ENCODE measurements around the gene SF3B5.
A peak's percentile ranks its signal among the peaks of the same experiment; 100 is the strongest.
"Not testable (repeated sequence)": the region's sequence is repeated elsewhere in the genome, so short reads cannot be mapped to it uniquely, and the experiment has no call there.

SF3B5 gene

DNA sequence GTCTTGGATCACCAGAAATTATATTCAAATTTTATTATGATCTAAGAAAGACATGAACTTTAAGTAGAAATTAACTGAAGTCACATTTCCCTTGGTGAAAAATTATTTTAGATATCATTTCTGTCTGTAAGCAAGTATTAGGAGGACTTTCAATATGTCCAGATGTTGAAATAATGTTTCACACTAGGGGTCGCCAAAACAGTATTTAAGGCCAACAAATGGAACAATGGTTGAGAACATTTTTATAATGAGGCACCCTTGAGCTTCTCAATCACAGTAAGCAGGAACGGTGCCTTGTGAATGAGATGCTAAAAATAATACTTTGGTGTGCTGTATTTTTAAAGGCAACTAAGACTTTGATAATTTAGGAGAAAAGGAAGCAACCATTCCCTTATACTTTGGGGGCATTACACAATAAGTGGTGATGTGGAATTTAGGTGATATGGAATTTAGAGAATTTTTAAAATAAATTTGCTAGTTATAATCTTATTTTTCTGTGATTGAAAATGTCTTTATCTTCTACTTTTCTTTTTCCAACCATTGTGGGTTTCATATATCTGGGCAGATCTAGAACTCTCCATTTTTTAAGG is 9.6 kb upstream of the SF3B5 start:
- peak; percentile 78 for DNase-seq (ENCODE audit: low read depth)

GRCh38 chr6:144104488-144104887 is 9.1 kb upstream of the SF3B5 start:
- no peak for DNase-seq (ENCODE audit: low read depth)

GRCh38 chr6:144103026-144103563 is 7.7 kb upstream of the SF3B5 start:
- no peak for DNase-seq (ENCODE audit: low read depth)

DNA sequence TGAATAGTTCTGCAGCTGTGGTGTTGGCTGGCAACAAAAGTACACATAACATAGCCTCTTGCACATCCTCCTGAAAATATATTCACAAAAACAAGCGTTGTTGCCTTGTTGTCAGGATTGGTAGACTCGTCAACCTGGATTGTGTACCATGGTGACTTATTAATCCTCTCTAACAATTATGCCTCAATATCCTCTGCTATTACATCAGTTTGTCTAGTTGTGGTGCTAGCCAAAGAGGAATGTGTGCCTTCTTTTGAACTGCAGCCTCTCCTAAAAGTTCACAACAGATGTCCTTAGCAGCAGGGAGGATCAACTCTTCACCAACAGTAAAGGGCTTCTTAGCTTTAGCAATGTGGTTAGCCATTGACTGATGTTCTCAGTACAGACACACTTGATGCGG is 3.6 kb upstream of the SF3B5 start:
- DNase-seq (ENCODE audit: low read depth) = no peak

- no peak for DNase-seq (ENCODE audit: low read depth)
These were observed 641 bp downstream of the SF3B5 start for GRCh38 chr6:144094731-144095133.

DNA sequence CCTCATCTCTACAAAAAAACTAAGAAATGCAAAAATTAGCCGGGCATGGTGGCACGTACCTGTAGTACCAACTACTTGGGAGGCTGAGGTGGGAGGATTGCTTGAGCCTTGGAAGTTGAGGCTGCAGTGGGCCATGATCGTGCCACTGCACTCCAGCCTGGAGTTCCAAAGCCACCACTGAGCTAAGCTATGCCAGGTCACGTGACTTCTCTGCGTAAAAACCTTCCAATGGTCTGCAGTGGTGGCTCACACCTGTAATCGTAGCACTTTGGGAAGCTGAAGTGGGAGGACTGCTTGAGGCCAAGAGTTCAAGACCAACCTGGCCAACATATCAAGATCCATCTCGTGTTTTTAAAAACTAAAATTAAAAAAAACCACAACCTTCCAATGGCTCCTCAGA is 1.7 kb downstream of the SF3B5 start:
- DNase-seq (ENCODE audit: low read depth) = no peak

GRCh38 chr6:144093236-144093635 is 2.1 kb downstream of the SF3B5 start:
- no peak for DNase-seq (ENCODE audit: low read depth)

GRCh38 chr6:144090384-144090783 is 5.0 kb downstream of the SF3B5 start:
- no peak for DNase-seq (ENCODE audit: low read depth)

- no peak for DNase-seq (ENCODE audit: low read depth)
These were observed 7.5 kb downstream of the SF3B5 start for GRCh38 chr6:144087789-144088426.

DNA sequence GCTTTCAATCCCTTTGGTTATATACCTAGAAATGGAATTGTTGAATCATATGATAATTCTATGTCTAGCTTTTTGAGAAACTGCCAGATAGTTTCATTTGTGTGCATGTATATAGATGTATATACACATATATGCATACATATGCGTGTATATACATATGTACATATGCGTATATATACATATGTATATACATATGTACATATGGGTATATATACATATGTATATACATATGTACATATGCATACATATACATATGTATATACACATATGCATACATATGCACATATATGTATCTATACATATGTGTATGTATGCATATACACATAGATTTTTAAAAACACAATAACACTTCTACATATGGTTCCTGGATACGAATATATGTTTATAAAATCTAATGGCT is 8.4 kb downstream of the SF3B5 start:
- no peak for DNase-seq (ENCODE audit: low read depth)

- DNase-seq (ENCODE audit: low read depth) = no peak
These were observed 12.2 kb downstream of the SF3B5 start for GRCh38 chr6:144083172-144083571.

- DNase-seq (ENCODE audit: low read depth) = not testable (repeated sequence)
These were observed 13.0 kb downstream of the SF3B5 start for GRCh38 chr6:144082412-144082811.

- DNase-seq (ENCODE audit: low read depth) = no peak
These were observed 17.5 kb downstream of the SF3B5 start for GRCh38 chr6:144077871-144078270.

GRCh38 chr6:144075875-144076274 is 19.5 kb downstream of the SF3B5 start:
- DNase-seq (ENCODE audit: low read depth) = no peak

GRCh38 chr6:144075187-144075586 is 20.2 kb downstream of the SF3B5 start:
- DNase-seq (ENCODE audit: low read depth) = no peak

DNA sequence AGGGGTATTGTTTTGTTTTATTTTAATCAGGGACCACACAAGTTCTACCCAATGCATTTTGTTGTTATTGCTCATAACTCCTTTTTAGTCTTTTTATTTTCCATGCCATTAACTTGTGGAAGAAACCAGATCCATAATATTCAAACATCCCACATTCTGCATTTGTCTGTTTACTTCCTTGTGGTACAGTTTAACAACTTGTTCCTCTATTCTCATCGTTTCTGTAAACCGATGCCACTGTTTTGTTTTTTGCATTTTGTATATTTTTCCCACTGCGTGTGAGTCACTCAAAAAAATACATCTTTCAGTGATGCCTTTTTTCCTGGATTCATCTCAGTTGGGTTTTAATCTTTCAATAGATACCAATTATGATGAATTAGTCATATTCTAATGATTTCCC is 22.3 kb downstream of the SF3B5 start:
- no peak for DNase-seq (ENCODE audit: low read depth)

DNA sequence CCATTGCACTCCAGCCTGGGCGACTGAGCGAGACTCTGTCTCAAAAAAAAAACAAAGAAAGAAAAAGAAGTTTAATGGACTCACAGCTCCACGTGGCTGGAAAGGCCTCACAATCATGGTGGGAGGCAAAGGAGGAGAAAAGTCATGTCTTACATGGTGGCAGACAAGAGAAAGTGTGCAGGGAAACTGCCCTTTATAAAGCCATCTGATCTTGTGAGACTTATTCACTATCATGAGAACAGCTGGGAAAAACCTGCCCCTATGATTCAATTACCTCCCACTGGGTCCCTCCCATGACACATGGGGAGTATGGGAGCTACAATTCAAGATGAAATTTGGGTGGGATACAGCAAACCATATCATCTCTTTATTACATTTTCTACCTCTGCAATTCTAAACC is 25.9 kb downstream of the SF3B5 start:
- no peak for DNase-seq (ENCODE audit: low read depth)

DNA sequence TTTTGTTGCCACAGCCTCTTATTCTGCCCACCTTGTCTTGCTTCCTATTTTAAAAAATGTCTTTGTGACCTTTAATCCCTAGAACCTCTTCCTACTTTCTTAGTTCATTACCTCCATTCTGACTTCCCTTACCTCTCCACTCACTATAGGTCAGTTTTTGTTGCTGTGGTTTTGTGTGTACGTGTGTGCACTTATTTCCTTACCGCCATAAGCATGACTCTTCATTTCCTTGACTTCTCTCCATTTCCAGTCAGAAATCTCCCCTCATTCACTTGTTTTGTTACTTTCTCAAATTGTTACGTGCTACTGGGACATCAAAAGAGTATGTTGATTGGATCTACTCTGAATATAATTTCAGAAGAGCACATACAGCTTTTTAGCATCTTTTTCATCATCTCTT is 26.6 kb downstream of the SF3B5 start:
- no peak for DNase-seq (ENCODE audit: low read depth)

DNA sequence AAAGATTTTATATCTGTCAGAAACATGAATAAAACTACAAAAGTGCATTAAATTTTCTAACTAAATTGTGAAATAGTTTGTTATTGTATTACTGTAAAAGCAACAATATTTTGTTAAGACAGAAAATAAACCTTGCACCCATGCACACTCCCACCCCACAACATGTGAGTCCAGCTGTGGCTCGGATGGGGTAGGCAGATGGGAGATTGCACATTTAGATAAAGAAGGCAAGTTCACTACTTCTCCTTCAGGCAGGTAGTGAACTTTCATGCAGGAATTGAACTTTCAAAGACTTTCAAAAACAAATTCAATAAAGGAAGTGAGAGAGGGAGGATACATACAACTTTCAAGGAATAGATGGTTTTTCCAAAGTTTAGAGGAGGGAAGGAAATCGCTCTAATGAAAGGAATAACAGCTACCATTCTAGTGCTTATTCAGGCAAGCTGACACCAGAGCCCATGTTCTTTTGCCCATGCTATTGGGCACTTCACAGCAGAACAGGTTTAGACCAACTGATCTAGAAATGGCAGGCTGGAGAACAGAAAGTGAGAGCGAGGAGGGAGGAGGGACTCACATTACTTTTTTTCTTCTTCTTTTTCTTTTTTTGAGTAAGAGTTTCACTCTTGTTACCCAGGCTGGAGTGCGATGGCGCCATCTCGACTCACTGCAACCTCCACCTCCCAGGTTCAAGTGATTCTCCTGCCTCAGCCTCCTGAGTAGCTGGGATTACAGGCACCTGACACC is 28.5 kb downstream of the SF3B5 start:
- no peak for DNase-seq (ENCODE audit: low read depth)

- no peak for DNase-seq (ENCODE audit: low read depth)
These were observed 29.1 kb downstream of the SF3B5 start for GRCh38 chr6:144066255-144066654.

DNA sequence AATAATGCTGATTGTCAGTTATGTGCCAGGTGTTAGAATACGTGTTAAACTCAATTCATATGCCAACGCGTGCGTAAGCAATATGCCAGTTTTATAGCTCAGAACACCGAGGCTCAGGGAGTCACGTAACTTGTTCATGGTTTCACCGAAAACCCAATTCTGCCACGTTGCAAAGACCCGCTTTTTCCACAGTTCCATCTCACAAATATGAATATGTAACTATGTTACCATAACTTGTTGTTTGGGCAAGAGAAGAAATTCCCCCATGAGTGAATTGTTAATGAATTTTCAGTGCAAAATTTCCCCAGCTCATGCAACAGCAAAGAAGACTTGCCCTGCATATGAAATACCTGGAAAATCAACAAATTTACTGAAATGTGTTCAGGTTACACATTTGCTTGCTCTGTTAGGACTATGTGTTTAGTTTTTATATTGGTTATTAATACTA is 30.1 kb downstream of the SF3B5 start:
- no peak for DNase-seq (ENCODE audit: low read depth)

- DNase-seq (ENCODE audit: low read depth) = peak; percentile 9
These were observed 30.8 kb downstream of the SF3B5 start for GRCh38 chr6:144064402-144065212.
